Measurements from ENCODE around the gene MYL7.

DNA sequence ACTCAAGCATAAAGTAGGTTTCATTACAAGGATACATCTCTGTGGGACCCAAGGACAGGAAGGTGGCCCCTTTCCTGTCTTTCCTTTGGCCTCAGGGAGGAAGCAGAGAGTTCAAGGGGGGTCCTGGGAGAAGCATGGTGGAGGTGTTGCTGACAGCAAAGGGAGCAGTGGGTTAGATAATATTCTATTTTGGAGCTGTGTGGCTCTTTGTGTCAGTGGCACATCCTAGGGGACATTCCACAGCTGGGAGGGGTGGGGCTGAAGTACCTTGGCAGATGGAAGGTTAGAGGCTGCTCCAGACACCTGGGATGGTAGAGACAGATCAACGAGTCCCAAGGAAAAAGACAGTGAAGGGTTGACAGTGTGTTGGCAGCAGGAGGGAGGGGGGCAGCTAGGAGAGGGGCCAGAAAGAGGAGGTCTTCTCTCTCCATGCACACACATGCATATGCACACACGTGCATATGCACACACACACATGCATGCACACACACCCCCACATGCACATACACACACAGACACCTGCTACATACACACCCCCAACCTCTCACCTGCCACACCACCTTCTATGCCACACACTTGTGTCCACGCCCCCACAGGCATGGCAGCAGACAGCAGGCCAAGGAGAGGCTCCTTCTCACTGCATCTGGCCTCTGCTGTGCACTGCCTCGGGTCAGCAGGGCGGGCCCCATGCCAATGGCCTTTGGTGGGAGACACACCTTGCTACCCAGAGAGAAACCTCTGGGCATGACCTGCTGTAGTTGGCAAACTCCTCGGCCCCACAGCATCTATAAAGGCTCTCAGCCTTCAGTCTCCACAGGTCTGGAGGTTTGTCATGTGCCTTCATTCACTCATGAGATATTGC is 12.2 kb downstream of the MYL7 start:
- TF ChIP-seq POLR2A (IDR thresholded peaks at IDR 0.05; ENCODE audit: extremely low read depth, insufficient read length) (no peak), CTCF (IDR thresholded peaks at IDR 0.05; ENCODE audit: low read depth, low read length) (no peak), MYC (IDR thresholded peaks at IDR 0.05; ENCODE audit: low read depth, low read length) (no peak)
